ENCODE data around the gene NDUFB2. TPM values are rescaled to one million over a fixed set of nuclear protein-coding genes. Genes with fewer than 3 reads are reported as not detected.

NDUFB2 gene
- total and polyA plus RNA-seq, 2 donors (not counting 3 experiments of a cell fraction or from before 2014, with no cell fraction given), result 197 to 1,075 TPM

GRCh38 chr7:140668641-140669040 is 27.9 kb upstream of the NDUFB2 start:
- intact Hi-C loops (cut with micrococcal nuclease), result no loop called here
- Histone ChIP-seq H3K4me3 (replicated peaks in 1 of 3; ENCODE audit: insufficient read depth in 1 of 3, low read depth in 1 of 3, low read length in 3 of 3) (no peak overlapping the region), H3K9ac (replicated peaks; ENCODE audit: extremely low read depth, insufficient read depth, low read length) (no peak overlapping the region), H4K20me1 (replicated peaks; ENCODE audit: control insufficient read depth, extremely low read depth, insufficient read depth, low read length) (no peaks in the 10 kb centered on the region), H3K9me1 (replicated peaks; ENCODE audit: control insufficient read depth, extremely low read depth, insufficient read depth, low read length) (no peaks in the 10 kb centered on the region), H3K9me3 (replicated peaks; ENCODE audit: control insufficient read depth, insufficient read depth, low read length) (no peaks in the 10 kb centered on the region), H2AFZ (ENCODE audit: low read depth, low read length) (no peak overlapping the region), H3K79me2 (ENCODE audit: control insufficient read depth, insufficient read depth, low read length) (no peaks in the 10 kb centered on the region), H3K4me1 (ENCODE audit: control insufficient read depth, extremely low read depth, insufficient read depth, low read length) (peaks cover 4% of the 10 kb centered on the region), H3K27ac (ENCODE audit: insufficient read depth, low read depth, low read length) (no peak overlapping the region), H3K27me3 (ENCODE audit: control insufficient read depth in 2 of 2, insufficient read depth in 2 of 2, low read length in 2 of 2) (peaks cover 2 to 3% of the 10 kb centered on the region in 2 experiments), H3K4me2 (ENCODE audit: insufficient read depth, low read length) (no peak overlapping the region), H3K36me3 (ENCODE audit: control insufficient read depth in 2 of 2, extremely low read depth in 1 of 2, insufficient read depth in 2 of 2, low read length in 2 of 2) (no peaks in the 10 kb centered on the region)
- DNase-seq (ENCODE audit: low read depth, low spot score), result no peak
- ChIA-PET POLR2A (no interaction called here), CTCF (interaction anchor here (1.5 to 2.2 kb wide), 2 partner anchors 15 to 151 kb away, joined by 5 to 9 read pairs; no protein-coding TSS in a partner anchor)
- TF ChIP-seq, protein P1, sequence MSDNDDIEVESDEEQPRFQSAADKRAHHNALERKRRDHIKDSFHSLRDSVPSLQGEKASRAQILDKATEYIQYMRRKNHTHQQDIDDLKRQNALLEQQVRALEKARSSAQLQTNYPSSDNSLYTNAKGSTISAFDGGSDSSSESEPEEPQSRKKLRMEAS (IDR thresholded peaks at IDR 0.05; ENCODE audit: insufficient read depth, insufficient read length), result no peak
- TF ChIP-seq JUN (IDR thresholded peaks at IDR 0.05; ENCODE audit: borderline replicate concordance, insufficient read depth, insufficient read length, low read depth) (no peak), FOS (IDR thresholded peaks at IDR 0.05; ENCODE audit: borderline replicate concordance, insufficient read depth, low read length) (no peak), MYC (IDR thresholded peaks at IDR 0.05; ENCODE audit: low read depth, low read length) (no peak), POLR2A (IDR thresholded peaks at IDR 0.05; ENCODE audit: low read depth, low read length) (no peak), EZH2 (IDR thresholded peaks at IDR 0.05; ENCODE audit: borderline replicate concordance, low read depth, low read length, severe bottlenecking) (no peak), POLR2AphosphoS5 (IDR thresholded peaks at IDR 0.05; ENCODE audit: insufficient read depth, low read depth, low read length) (no peak), GATA2 (IDR thresholded peaks at IDR 0.05; ENCODE audit: insufficient read depth, insufficient read length, low read depth, low read length) (no peak), CTCF (IDR thresholded peaks at IDR 0.05; ENCODE audit: extremely low read depth in 1 of 2, insufficient read depth in 1 of 2, low read depth in 1 of 2, low read length in 2 of 2) (no peak)
- BruUV-seq (replicated peaks), result no TSS peak
- dilution Hi-C loops (cut with MboI; ENCODE audit: extremely low pct_ligation_motif_present, low sequenced_read_pairs), result no loop called here
- FAIRE-seq, result no peak
